Upper lobe of left lung (tissue), 4 donors: ENCODE results near the gene CAGE1.
"Not testable (repeated sequence)": the region's sequence is repeated elsewhere in the genome, so short reads cannot be mapped to it uniquely, and the experiment has no call there.

ENCODE experiments used
- EP300 ChIP-seq, 4 donors: sonication (generic); formaldehyde crosslinking; IDR thresholded peaks; one replicate each; pipeline ENCODE4 v1.5.1; 2017; ENCODE audit warnings: antibody characterized with exemption in 4 of 4, control low read depth in 2 of 4
- POLR2A ChIP-seq, 4 donors: fragments of 450-650 bp; IDR thresholded peaks; one replicate each; pipeline ENCODE4 v1.5.1; 2016 to 2017; ENCODE audit warnings: antibody characterized with exemption in 4 of 4, mild to moderate bottlenecking in 2 of 4
- TF ChIP-seq, protein P1 (sequence below), 6 experiments: fragments of 450-650 bp in 4 of 6; fragments of 200-600 bp in 2 of 6; sonication (generic) in 2 of 6; IDR thresholded peaks; one replicate each; pipeline ENCODE4 v1.5.1; 2016 to 2019; ENCODE audit warnings: antibody characterized with exemption in 6 of 6

DNA sequence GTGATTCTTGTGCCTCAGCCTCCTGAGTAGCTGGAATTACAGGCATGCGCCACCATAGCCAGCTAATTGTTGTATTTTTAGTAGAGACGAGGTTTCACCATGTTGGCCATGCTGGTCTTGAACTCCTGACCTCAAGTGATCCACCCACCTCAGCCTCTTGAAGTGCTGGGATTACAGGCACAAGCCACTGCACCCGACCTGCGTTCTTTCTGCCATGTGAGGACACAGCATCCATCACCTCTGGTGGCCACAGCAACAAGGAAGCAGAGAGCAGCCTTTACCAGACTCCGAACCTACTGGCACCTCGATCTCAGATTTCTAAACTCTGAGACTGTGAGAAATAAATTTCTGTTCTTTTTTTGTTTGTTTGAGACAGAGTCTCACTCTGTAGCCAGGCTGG is 67.7 kb downstream of the CAGE1 start:
- TF ChIP-seq EP300, POLR2A (IDR thresholded peaks at IDR 0.05): not testable (repeated sequence)
- TF ChIP-seq, protein P1, sequence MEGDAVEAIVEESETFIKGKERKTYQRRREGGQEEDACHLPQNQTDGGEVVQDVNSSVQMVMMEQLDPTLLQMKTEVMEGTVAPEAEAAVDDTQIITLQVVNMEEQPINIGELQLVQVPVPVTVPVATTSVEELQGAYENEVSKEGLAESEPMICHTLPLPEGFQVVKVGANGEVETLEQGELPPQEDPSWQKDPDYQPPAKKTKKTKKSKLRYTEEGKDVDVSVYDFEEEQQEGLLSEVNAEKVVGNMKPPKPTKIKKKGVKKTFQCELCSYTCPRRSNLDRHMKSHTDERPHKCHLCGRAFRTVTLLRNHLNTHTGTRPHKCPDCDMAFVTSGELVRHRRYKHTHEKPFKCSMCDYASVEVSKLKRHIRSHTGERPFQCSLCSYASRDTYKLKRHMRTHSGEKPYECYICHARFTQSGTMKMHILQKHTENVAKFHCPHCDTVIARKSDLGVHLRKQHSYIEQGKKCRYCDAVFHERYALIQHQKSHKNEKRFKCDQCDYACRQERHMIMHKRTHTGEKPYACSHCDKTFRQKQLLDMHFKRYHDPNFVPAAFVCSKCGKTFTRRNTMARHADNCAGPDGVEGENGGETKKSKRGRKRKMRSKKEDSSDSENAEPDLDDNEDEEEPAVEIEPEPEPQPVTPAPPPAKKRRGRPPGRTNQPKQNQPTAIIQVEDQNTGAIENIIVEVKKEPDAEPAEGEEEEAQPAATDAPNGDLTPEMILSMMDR (IDR thresholded peaks at IDR 0.05), result not testable (repeated sequence)
